ENCODE measurements around the gene SNX18.

DNA sequence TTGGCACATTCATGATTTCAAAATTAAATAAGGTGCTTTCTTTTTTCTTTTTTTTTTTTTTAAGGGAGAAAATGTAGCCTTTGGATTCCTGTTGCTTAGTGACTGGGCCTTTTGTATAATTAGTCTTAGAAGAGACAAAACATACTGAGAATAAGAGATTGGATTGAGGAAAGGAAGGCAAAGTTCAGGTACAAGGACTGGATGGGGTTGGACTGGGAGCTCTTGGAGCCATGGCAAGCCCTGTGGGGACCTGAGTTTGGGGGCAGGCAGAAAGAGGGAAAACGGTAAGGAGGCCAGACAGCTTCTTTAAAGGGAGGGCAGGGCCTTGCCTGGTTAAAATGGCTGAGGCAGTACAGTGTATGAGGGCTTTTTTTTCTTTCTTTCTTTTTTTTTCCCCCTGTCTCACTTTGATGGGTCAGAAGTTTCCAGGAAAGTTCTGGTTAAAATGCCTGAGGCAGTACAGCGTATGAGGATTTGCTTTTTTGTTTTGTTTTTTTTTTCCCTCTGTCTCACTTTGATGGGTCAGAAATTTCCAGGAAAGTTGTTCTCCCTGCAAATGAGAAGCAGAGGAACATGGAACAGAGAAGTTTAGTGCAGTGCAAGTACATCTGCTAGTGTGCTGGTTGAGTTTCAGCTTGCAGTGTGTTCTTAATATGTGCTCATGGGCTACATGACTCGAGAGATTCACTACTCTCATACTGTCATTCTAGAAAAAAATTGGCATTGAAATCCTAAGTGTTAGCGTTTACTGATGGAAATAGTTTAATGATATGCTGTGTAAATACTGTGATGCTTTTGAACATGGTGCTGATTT is 16.8 kb downstream of the SNX18 start:
- no peak for TF ChIP-seq YY1 (IDR thresholded peaks at IDR 0.05; ENCODE audit: low read depth)
- TF ChIP-seq EP300 (IDR thresholded peaks at IDR 0.05; ENCODE audit: borderline replicate concordance) = no peak

Data from Ishikawa (cell line).